HG03139 (cell line): ENCODE measurements around the gene PKDCC.
"Not testable (repeated sequence)": the region's sequence is repeated elsewhere in the genome, so short reads cannot be mapped to it uniquely, and the experiment has no call there.

ENCODE experiments used
- ATAC-seq: cut with Tn5 transposase; IDR thresholded peaks from one replicate; pipeline ENCODE4 v1.9.1; 2021; ENCODE audit not compliant: unreplicated experiment

Gene PKDCC

GRCh38 chr2:42030200-42030759 lies 17.5 kb upstream of the PKDCC start:
- no peak for ATAC-seq

- no peak for ATAC-seq
Measured at GRCh38 chr2:42030829-42031228, 17.0 kb upstream of the PKDCC start.

DNA sequence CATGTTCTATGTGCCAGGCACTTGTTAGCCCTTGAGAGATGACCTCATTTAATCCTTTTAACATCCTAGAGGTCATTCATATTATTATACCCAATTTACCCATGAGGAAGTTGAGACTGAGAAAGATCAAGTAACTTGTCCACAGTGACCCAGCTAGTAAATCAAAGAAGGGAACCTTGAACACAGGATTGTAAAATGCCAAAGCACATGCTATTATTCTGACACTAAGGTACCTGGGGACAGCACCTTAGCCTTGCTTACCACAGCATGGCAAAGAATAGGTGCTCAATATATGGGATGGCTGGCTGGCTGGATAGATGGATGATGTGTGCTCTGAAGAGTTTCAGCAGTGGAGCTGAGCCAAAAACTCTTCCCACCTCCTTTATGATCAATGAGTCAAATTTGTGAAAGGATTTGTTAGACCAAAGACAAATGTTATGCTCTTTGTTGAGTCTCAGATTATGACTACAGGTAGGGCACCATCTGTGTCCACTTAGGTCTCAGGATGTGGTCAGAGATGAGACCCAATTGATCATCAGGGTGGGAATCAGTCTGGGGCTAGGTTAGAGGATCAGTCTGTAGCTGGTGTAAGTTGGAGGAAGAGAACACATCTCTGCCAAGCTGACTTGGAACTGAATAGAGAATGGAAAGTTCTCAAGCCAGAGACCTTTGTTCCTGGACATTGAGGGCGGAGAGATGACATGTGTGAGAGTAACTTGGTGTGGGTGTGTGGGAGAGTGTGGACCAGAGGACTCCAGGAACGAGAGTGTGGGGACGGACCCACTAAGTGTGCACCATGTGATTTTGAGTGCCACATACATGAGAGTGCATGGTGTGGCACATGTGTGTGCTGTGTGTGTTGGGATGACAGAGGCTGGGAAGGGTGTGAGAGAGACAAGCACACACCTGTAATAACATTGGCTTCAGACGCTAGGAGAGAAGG lies 16.3 kb upstream of the PKDCC start:
- no peak for ATAC-seq

- no peak for ATAC-seq
Measured at GRCh38 chr2:42032224-42032620, 15.6 kb upstream of the PKDCC start.

GRCh38 chr2:42032745-42033144 lies 15.1 kb upstream of the PKDCC start:
- no peak for ATAC-seq

GRCh38 chr2:42034096-42034495 lies 13.7 kb upstream of the PKDCC start:
- not testable (repeated sequence) for ATAC-seq

GRCh38 chr2:42035241-42035640 lies 12.6 kb upstream of the PKDCC start:
- ATAC-seq = no peak

GRCh38 chr2:42036413-42036812 lies 11.4 kb upstream of the PKDCC start:
- ATAC-seq = no peak

DNA sequence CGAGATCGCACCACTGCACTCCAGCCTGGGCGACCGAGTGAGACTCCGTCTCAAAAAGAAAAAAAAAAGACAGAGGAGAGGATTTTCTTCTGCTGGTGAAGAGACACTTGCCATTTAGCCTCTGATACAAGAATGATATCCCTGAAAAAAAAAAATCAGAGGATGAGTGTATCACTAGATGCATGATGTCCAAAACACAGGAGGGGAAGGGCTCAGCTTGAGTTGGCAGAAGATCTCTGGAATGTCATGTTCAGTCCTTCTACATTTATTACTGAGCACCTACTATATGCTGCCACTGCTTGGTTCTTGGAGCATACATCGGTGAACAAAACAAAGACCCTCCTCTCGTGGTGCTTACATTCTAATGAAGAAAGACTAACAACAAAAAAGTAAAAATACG lies 10.9 kb upstream of the PKDCC start:
- no peak for ATAC-seq

GRCh38 chr2:42040643-42041278 lies 7.1 kb upstream of the PKDCC start:
- ATAC-seq = no peak

- ATAC-seq = no peak
Measured at GRCh38 chr2:42041377-42042127, 6.3 kb upstream of the PKDCC start.

DNA sequence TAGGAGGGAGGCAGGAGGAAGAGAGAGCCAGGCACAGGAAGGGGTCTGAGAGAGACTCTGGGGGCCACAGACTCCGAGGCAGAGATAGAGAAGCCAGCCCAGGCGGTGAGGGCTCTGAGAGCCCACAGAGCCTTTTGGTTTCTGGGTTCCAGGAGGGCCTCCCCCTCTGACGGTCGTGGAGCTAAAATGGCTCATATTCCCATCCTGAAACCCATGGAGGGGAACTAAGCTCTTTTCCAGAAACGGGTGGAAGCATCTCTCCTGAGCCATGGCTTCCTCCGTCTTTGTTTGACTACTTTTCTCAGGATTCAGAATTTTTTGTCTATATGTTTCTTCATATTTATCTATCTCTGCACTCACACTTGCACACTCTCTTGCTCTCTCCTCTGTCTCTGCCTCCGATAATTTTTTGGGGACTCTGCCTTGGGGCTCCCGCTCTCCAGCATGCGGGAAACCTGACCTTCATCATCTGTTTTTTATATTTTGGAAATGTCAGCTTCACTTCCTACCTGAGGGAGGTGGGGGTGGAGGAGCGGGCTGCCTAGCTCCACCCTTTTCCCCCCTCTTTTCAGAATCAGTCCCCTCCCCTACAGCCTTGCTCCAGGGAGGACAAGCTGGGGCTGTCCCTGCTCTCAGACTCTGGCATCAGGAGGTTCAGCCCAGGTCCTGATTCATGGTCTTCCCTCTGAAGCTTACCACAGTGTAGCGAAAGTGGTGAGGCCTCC lies 5.0 kb upstream of the PKDCC start:
- no peak for ATAC-seq

DNA sequence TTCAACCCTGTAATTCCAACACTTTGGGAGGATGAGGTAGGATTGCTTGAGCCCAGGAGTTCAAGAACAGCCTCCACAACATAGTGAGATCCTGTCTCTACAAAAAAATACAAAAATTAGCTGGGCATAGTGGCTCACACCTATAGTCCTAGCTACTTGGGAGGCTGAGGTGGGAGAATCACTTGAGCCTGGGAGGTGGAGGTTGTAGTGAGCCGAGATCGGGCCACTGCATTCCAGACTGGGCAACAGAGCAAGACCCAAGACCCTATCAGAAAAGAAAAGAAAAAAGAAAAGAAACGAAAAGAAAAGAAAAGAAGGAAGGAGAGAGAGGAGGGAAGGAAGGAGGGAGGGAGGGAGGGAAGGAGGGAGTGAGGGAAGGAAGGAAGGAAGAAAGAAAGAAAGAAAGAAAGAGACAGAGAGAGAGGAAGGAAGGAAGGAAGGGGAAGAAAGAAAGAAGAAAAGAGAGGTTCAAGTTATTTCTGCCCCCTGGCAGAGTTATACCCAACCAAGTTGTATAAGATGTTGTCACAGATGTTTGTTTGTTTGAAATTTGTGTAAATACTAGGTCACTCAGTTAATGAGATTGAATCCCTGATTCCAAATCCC lies 3.9 kb upstream of the PKDCC start:
- ATAC-seq = no peak

- ATAC-seq = no peak
Measured at GRCh38 chr2:42044939-42045338, 2.9 kb upstream of the PKDCC start.

GRCh38 chr2:42045352-42045751 lies 2.5 kb upstream of the PKDCC start:
- no peak for ATAC-seq

DNA sequence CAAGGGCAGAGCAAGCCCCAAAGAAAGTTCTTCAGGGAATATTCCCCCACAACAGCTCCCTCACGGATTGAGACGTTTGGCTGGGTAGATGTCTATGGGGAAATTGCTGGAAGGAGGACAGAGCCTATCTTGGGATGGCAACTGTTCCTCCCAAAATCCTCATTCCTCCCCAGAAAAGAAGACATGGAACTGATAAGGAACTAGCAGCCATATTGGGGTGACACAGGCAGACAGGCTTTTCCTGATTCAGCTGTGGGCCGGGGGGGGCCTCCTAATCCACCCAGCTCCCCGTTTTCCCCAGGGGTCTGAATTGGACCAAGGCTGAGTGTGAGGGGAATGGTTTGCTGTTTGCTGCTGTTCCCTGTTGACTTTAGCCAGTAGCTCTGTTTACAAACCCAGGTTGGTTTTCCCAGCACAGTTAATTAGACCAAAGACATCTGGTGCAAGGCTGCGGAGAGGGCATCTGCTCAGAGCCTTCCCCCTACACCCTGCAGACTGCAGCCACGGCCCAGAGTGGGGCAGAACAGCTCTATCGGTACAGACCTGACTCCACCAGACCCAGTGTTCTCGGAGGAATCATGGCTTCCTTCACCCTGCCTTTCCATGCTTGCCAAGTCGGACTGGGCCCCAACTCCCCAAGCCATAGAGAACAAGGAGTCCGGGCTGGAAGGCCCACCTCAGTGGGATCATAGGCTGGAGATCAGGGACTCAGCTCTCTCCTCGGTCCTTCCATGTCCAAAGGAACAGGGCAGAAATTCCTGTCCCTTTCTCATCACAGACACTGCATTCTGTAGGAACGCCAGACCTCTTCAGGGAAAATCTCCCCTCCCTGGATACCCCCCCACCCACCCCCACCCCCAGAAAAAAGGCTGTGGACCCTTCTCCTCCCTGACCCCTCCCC lies 1.7 kb upstream of the PKDCC start:
- ATAC-seq = no peak

DNA sequence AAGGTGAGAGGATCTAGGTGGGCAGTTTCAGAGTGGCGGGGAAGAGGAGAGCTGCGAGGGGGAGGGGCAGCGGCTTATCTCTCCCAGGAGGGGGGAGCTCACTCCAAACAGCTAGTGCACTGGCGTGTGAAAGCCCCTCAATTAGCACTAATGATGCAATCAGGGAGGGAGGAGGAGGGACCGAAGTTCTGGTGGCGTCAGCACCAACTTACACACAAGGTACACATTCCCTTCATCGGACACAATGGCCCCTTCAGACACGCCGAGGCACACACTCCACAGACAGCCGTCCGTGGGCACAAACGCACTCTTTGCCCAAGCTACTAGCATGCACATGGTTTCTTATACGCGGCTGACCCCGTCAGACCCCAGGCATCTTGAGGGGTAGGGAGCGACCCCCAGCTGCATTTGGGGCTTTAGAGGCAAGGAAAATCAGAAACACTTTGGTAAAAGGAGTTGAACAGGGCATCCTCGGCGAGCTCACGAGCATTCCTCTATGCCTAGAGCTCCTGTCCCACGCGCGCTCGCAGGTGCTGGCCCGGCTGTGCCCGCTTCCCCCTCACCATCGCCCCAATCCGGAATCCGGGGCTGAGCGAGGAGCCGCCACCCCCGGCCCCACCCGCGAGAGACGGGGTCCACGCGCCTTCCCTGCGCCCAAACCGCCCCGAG lies 868 bp upstream of the PKDCC start:
- peak; percentile 5 for ATAC-seq

DNA sequence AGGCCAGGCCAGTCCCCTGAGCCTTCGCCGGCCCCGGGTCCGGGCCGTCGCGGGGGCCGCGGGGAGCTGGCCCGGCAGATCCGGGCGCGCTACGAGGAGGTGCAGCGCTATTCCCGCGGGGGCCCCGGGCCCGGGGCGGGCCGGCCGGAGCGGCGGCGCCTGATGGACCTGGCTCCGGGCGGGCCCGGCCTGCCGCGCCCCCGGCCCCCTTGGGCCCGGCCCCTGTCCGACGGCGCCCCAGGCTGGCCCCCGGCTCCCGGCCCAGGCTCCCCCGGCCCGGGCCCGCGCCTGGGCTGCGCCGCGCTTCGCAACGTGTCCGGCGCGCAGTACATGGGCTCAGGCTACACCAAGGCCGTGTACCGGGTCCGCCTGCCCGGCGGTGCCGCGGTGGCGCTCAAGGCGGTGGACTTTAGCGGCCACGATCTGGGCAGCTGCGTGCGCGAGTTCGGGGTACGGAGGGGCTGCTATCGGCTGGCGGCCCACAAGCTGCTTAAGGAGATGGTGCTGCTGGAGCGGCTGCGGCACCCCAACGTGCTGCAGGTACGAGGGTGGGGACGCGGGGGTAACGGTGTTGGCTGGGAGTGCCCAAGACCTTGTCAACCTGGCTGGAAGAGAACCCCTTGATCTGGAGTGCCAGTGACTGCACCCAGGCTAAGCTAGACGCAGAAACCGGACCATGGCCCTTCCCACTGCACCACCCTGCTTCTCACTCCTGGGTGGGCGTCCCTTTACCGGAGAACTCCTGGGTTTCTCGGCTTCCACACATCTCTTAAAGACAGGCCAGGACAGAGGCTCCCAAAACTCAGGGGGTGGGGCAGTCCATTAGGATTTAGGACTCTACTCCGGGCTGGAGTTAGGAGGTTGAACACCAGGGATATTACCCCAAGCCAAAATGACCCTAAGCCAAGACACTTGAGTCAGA lies 739 bp downstream of the PKDCC start:
- ATAC-seq = no peak
